ENCODE data around the gene COBL. TPM values are rescaled to one million over a fixed set of nuclear protein-coding genes. Genes with fewer than 3 reads are reported as not detected.

COBL gene
- total and polyA plus RNA-seq, 2 experiments from 2014 or later = not detected

DNA sequence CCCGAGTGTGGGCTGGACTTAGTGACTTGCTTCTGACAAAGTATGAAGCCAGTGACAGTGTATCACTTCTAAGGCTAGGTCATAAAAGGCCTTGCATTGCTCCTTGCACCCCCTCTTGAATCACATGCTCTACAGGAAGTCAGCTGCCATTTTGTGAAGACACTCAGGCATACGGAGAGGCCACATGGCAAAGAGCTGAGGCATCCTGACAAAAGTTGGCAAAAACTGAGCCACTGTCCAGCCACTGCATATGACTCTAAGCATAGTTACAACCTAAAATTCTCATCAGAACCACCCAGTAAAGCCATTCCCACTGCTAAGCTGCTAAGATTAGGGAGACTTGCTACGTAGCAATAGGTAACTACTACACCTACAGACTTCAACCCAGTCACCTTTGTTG lies 18.6 kb downstream of the COBL start:
- Histone ChIP-seq H3K9me2 (ENCODE audit: insufficient read depth) (no peaks in the 10 kb centered on the region), H3K79me2 (ENCODE audit: insufficient read depth) (no peaks in the 10 kb centered on the region), H3K9me3 (ENCODE audit: low read depth) (no peaks in the 10 kb centered on the region), H3K4me1 (ENCODE audit: insufficient read depth) (no peaks in the 10 kb centered on the region), H3K4me2 (ENCODE audit: unreplicated experiment) (no peak overlapping the region), H3K27me3 (replicated peaks; ENCODE audit: insufficient read depth) (no peaks in the 10 kb centered on the region; the same call in 1 of the 2 replicates), H4K20me1 (ENCODE audit: insufficient read depth) (no peaks in the 10 kb centered on the region), H3F3A (ENCODE audit: insufficient read depth) (no peaks in the 10 kb centered on the region), H3K9ac (no peak overlapping the region), H3K36me3 (ENCODE audit: low read depth) (no peaks in the 10 kb centered on the region), H2AFZ (no peak overlapping the region), H3K27ac (no peak overlapping the region), H3K4me3 (no peak overlapping the region)
- TF ChIP-seq EZH2 (IDR thresholded peaks at IDR 0.05; ENCODE audit: insufficient read depth, poor library complexity, severe bottlenecking) = no peak
- TF ChIP-seq EZH2phosphoT487 (IDR thresholded peaks at IDR 0.05; ENCODE audit: insufficient read depth, low read depth) = no peak
- in situ Hi-C loops (cut with MboI) = no loop called here
- no peak for DNase-seq
- 4 to 10% methylated on average over 3 of the region's 3 CpGs for WGBS, 2 experiments (ENCODE audit: low coverage in 1 of 2, low lambda C conversion rate in 2 of 2, missing lambda C conversion rate in 2 of 2)

DNA sequence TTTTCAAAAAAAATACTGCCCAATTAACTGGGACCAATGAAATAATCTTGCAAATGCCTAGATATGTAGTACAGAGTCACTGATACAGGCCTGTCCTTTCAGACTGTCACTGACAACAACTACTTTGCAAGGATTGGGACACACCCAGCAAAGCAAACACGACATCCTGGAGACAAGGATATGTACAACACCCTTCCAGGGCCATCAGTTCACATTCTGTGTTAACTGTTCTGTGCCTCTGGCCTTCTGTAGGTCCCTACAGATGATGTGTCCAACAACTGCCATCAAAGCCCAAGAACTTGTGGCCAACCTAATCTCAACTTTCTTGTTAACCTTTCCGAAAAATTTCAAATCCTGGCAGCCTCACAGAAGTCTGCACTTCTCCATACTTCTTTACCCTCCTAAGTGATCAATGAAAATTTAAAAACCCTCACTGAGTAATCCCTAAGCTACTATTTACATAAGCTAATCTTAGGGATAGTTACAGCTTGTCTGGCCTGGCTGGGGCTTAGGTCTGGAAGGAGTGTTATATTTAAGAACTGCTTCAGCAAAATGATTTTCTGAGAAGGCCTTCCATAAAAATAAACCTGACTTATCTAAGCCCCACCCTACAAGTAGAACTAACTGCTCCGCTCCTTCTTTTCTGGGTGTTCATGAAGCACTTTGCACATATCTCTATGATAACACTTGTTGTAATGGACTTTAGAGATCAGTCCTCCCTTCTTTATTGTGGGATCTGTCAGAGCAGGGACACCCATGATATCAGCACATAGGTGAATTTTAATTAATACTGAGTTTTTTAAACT lies 21.0 kb downstream of the COBL start:
- TF ChIP-seq EZH2 (IDR thresholded peaks at IDR 0.05; ENCODE audit: insufficient read depth, poor library complexity, severe bottlenecking) (no peak), EZH2phosphoT487 (IDR thresholded peaks at IDR 0.05; ENCODE audit: insufficient read depth, low read depth) (no peak)

DNA sequence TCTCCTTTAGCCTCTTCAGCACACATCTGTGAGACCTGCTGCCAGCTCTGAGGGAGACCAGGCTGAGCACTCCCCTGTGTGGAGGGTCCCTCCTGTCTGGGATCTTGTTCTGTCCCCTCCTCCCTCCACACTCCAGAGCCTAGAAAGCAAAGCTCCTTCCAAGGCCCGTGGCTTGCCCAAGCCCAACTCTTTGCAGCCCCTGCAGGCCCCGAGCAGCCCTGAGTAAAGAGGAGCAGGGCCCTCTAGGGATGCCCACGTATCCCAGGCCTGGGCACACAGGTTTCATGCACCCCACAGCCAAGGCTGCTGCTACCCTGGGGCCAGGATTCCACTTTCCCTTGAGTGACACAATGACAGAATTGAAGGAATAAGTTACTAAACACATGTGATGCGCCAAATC lies 24.0 kb downstream of the COBL start:
- no peaks in the 10 kb centered on the region for H3K9me3 ChIP-seq (ENCODE audit: low read depth)
- TF ChIP-seq EZH2 (IDR thresholded peaks at IDR 0.05; ENCODE audit: insufficient read depth, poor library complexity, severe bottlenecking) = no peak
- no peaks in the 10 kb centered on the region for H3F3A ChIP-seq (ENCODE audit: insufficient read depth)
- H2AFZ ChIP-seq = no peak overlapping the region
- H4K20me1 ChIP-seq (ENCODE audit: insufficient read depth) = no peaks in the 10 kb centered on the region
- no peak overlapping the region for H3K4me2 ChIP-seq (ENCODE audit: unreplicated experiment)
- DNase-seq = no peak
- 6 to 12% methylated on average over 4 of the region's 4 CpGs for WGBS, 2 experiments (ENCODE audit: low coverage in 1 of 2, low lambda C conversion rate in 2 of 2, missing lambda C conversion rate in 2 of 2)
- H3K27ac ChIP-seq = no peak overlapping the region
- no peak overlapping the region for H3K4me3 ChIP-seq
- H3K9ac ChIP-seq = no peak overlapping the region
- no peaks in the 10 kb centered on the region for H3K79me2 ChIP-seq (ENCODE audit: insufficient read depth)
- in situ Hi-C loops (cut with MboI) = no loop called here
- H3K27me3 ChIP-seq (replicated peaks; ENCODE audit: insufficient read depth) = no peaks in the 10 kb centered on the region; the same call in 1 of the 2 replicates
- no peaks in the 10 kb centered on the region for H3K36me3 ChIP-seq (ENCODE audit: low read depth)
- no peaks in the 10 kb centered on the region for H3K9me2 ChIP-seq (ENCODE audit: insufficient read depth)
- no peaks in the 10 kb centered on the region for H3K4me1 ChIP-seq (ENCODE audit: insufficient read depth)

More for the DNA sequence above, 21.0 kb downstream of the COBL start:
- no peaks in the 10 kb centered on the region for H3K36me3 ChIP-seq (ENCODE audit: low read depth)
- DNase-seq = no peak
- 12 to 13% methylated on average over 3 of the region's 3 CpGs for WGBS, 2 experiments (ENCODE audit: low coverage in 1 of 2, low lambda C conversion rate in 2 of 2, missing lambda C conversion rate in 2 of 2)
- no peak overlapping the region for H3K9ac ChIP-seq
- H3K9me2 ChIP-seq (ENCODE audit: insufficient read depth) = no peaks in the 10 kb centered on the region
- no peak overlapping the region for H3K4me2 ChIP-seq (ENCODE audit: unreplicated experiment)
- H3K27ac ChIP-seq = no peak overlapping the region
- no peaks in the 10 kb centered on the region for H4K20me1 ChIP-seq (ENCODE audit: insufficient read depth)
- H3K4me3 ChIP-seq = no peak overlapping the region
- in situ Hi-C loops (cut with MboI) = no loop called here
- H3K4me1 ChIP-seq (ENCODE audit: insufficient read depth) = no peaks in the 10 kb centered on the region
- no peaks in the 10 kb centered on the region for H3K79me2 ChIP-seq (ENCODE audit: insufficient read depth)
- H3K27me3 ChIP-seq (replicated peaks; ENCODE audit: insufficient read depth) = no peaks in the 10 kb centered on the region; the same call in 1 of the 2 replicates
- no peaks in the 10 kb centered on the region for H3K9me3 ChIP-seq (ENCODE audit: low read depth)
- H3F3A ChIP-seq (ENCODE audit: insufficient read depth) = no peaks in the 10 kb centered on the region
- no peak overlapping the region for H2AFZ ChIP-seq

GRCh38 chr7:51290702-51291540 lies 25.7 kb downstream of the COBL start:
- in situ Hi-C loops (cut with MboI) = no loop called here
- TF ChIP-seq EZH2 (IDR thresholded peaks at IDR 0.05; ENCODE audit: insufficient read depth, poor library complexity, severe bottlenecking) (no peak), EZH2phosphoT487 (IDR thresholded peaks at IDR 0.05; ENCODE audit: insufficient read depth, low read depth) (no peak)
- H3K27ac ChIP-seq = no peak overlapping the region
- H3K36me3 ChIP-seq (ENCODE audit: low read depth) = no peaks in the 10 kb centered on the region
- H3K4me1 ChIP-seq (ENCODE audit: insufficient read depth) = no peaks in the 10 kb centered on the region
- WGBS, 2 experiments (ENCODE audit: low coverage in 1 of 2, low lambda C conversion rate in 2 of 2, missing lambda C conversion rate in 2 of 2) = 43 to 60% methylated on average over 9 to 10 of the region's 10 CpGs
- H3K9me2 ChIP-seq (ENCODE audit: insufficient read depth) = no peaks in the 10 kb centered on the region
- no peak overlapping the region for H3K4me2 ChIP-seq (ENCODE audit: unreplicated experiment)
- no peaks in the 10 kb centered on the region for H3K79me2 ChIP-seq (ENCODE audit: insufficient read depth)
- H2AFZ ChIP-seq = no peak overlapping the region
- H3K4me3 ChIP-seq = no peak overlapping the region
- H4K20me1 ChIP-seq (ENCODE audit: insufficient read depth) = no peaks in the 10 kb centered on the region
- H3F3A ChIP-seq (ENCODE audit: insufficient read depth) = no peaks in the 10 kb centered on the region
- H3K9me3 ChIP-seq (ENCODE audit: low read depth) = no peaks in the 10 kb centered on the region
- H3K27me3 ChIP-seq (replicated peaks; ENCODE audit: insufficient read depth) = no peaks in the 10 kb centered on the region
- no peak for DNase-seq
- no peak overlapping the region for H3K9ac ChIP-seq

All from GM23248 (cell line).